ENCODE data around the gene DNAAF2. TPM values are rescaled to one million over a fixed set of nuclear protein-coding genes. Genes with fewer than 3 reads are reported as not detected.

DNAAF2 gene, protein sequence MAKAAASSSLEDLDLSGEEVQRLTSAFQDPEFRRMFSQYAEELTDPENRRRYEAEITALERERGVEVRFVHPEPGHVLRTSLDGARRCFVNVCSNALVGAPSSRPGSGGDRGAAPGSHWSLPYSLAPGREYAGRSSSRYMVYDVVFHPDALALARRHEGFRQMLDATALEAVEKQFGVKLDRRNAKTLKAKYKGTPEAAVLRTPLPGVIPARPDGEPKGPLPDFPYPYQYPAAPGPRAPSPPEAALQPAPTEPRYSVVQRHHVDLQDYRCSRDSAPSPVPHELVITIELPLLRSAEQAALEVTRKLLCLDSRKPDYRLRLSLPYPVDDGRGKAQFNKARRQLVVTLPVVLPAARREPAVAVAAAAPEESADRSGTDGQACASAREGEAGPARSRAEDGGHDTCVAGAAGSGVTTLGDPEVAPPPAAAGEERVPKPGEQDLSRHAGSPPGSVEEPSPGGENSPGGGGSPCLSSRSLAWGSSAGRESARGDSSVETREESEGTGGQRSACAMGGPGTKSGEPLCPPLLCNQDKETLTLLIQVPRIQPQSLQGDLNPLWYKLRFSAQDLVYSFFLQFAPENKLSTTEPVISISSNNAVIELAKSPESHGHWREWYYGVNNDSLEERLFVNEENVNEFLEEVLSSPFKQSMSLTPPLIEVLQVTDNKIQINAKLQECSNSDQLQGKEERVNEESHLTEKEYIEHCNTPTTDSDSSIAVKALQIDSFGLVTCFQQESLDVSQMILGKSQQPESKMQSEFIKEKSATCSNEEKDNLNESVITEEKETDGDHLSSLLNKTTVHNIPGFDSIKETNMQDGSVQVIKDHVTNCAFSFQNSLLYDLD
- 6.2 and 7.4 TPM in 2 replicates for total RNA-seq

DNA sequence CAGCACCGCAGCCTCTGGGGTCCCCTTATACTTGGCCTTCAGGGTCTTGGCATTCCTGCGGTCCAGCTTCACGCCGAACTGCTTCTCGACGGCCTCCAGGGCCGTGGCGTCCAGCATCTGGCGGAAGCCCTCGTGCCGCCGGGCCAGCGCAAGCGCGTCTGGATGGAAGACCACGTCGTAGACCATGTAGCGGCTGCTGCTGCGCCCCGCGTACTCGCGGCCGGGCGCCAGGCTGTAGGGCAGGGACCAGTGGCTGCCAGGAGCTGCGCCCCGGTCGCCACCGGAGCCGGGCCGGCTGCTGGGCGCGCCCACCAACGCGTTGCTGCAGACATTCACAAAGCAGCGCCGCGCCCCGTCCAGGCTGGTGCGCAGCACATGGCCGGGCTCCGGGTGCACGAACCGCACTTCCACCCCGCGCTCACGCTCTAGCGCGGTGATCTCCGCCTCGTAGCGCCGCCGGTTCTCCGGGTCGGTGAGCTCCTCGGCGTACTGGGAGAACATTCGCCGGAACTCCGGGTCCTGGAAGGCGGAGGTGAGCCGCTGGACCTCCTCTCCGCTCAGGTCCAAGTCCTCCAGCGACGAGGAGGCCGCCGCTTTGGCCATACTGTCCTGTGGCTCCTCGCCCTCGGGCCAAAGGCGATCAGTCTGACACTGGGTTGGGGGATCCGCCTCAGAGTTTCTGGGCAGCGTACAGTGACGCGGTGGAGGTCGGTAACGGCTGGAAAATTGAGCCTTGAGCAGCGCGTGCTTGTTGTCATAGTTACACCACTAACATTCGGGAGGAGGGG is at the start of gene DNAAF2:
DNAAF2 (minus strand) TSS at position 698 of the 788 bp plus-strand sequence; CDS start at position 603, 95 bp downstream.

DNA sequence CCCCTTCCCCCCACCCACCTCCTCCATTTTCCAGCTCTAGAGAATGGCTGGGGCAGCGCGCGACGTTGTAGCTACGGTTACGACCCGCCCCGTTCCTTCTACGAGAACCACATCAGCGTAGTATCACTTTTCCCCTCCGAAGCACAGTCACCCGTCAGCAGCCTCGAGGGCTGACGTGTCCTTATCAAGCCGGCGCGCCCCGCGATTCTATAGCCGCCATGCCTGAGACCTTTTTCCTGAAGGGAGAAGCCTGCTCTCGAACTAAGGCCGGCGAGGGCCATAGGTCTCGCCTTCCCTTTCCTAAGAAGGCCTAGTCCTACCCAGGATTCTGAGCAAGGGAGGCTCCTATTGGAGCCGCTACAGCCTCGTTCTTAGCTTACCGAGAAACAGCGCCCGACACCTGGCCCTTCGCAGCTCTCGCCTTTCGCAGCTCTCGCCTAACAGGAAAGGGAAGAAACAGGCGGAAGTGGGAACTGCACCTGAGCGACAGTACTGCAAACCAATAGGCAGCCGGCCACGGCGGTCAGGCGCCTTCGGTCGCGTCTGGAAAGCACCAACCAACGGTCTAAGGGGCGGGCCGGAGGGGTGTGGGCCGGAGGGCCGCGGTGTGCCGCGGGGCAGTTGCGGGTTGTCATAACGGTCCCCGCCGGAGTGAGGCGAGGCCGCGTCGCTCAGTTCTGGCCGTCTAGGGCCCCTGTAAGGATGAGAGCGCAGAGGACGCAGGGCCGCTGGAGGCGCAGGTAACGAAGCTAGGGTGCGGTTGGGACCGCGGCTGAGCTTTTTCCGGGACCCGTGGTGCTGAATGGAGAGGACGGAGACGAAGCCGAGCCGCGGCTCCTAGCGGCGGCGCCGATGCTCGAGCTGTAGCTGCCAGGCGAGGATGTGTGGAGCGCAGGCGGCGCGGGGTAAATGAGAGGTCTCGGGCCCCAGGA is 14.6 kb downstream of the DNAAF2 start, which contains the start of the genes MGAT2 and RPL36AL:
MGAT2 (plus strand) TSS at position 618 of the 932 bp plus-strand sequence. CDS start 470 bp downstream, outside the sequence.
RPL36AL (minus strand) TSS at position 445 of the 932 bp plus-strand sequence. CDS start 1,522 bp downstream, outside the sequence.

DNA sequence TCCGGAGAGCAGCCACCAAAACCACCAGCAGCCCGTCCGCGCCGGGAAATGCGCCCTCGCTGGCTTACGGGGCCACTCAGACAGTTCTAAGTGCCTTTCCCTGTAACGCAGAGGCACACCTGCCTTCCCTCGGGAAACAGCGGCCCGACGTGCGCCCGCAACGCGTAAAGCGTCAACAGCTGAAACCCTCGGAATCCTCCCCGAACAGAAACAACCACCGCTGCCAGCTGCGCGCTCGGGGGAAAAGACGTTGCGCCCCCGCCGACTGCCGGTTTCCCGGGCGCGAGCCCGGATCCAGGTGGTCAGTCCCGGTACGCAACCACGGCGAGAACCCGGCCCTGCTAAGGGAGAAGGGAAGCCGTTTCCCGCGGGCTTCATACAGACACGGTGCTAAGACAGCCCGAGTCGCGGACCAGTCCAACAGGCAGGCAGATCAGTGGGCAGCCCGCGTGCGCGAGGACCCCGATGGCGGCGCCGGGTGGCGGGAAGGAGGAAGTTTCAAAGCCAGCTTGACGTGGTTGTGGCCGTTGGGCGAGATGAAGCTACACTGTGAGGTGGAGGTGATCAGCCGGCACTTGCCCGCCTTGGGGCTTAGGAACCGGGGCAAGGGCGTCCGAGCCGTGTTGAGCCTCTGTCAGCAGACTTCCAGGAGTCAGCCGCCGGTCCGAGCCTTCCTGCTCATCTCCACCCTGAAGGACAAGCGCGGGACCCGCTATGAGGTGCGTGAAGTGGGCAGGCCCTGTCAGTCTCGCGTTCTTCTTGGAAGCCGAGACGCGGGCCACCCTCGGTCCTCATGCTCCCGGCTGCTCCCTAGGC is 36.4 kb downstream of the DNAAF2 start, which contains the start of gene LRR1:
LRR1 (plus strand) TSS at position 456 of the 816 bp plus-strand sequence; CDS start at position 537, 81 bp downstream.

DNA sequence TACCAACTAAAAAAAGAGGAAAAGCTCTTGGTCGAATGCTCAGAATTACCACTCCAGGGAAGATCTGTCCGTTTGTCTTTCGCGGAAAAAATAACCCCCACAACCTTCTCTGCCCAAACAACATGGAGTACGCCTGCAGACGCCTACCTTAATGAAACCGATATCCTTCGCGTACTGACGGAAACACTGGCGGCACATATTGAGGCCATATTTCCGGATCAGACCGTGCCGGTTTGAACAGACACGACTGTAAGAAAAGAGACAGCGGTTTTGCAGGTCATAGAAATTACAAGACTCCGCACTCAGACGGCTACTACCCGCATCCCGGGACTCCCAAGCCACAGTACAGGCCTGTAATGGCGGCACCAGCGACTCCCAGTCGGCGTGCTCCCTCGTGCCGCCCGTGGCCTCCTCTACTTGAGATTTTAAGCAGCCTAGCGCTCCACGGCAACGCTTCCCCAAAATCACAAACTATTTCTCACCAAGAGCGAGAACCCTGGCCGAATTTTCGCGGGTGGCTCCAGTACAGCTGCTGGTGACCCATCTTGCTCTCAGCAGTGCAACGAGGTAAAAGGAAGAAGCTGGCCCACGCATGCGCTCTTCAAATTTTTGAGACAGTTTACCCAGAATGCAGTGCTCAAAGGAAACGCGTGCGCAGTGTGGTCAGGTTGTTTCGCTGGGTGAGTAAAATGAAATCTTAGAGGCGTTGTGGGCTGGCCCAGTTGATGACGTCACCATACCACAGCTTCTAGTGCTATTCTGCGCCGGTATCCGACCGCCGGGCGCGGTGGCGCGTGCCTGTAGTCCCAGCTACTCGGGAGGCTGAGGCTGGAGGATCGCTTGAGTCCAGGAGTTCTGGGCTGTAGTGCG is 49.0 kb downstream of the DNAAF2 start, which contains the start of gene RPS29:
RPS29 (minus strand) TSS at position 578 of the 870 bp plus-strand sequence; CDS start at position 544, 34 bp downstream.

Other genes starting within 250 kb of the DNAAF2 start
- gene RPS29, start 48.9 kb downstream of the DNAAF2 start, total RNA-seq = 300 and 418 TPM in 2 replicates
- 6.8 and 8.0 TPM in 2 replicates for gene LRR1, start 36.3 kb downstream of the DNAAF2 start, total RNA-seq
- 195 and 247 TPM in 2 replicates for gene RPL36AL, start 14.6 kb downstream of the DNAAF2 start, total RNA-seq
- gene MGAT2, start 14.4 kb downstream of the DNAAF2 start, total RNA-seq = 59.7 and 62.3 TPM in 2 replicates
- gene POLE2, start 53.0 kb upstream of the DNAAF2 start, total RNA-seq = 2.8 and 5.0 TPM in 2 replicates
- 3.4 and 4.0 TPM in 2 replicates for gene KLHDC1, start 57.9 kb upstream of the DNAAF2 start, total RNA-seq
- 93.6 and 97.5 TPM in 2 replicates for gene KLHDC2, start 132.9 kb upstream of the DNAAF2 start, total RNA-seq
- 67.0 and 72.1 TPM in 2 replicates for gene NEMF, start 217.5 kb upstream of the DNAAF2 start, total RNA-seq

Measured in smooth muscle cell of the pulmonary artery (primary cell).